HG03571 (cell line): ENCODE results near the gene ASTN2.

Source experiments
- ATAC-seq: cut with Tn5 transposase; IDR thresholded peaks from one replicate; pipeline ENCODE4 v1.9.1; 2021; ENCODE audit not compliant: unreplicated experiment

The ASTN2 gene

GRCh38 chr9:116689486-116690032, 725.3 kb downstream of the ASTN2 start:
- no peak for ATAC-seq

- ATAC-seq = no peak
Observed at GRCh38 chr9:116688806-116689485, 725.9 kb downstream of the ASTN2 start.

- no peak for ATAC-seq
Observed at GRCh38 chr9:116687754-116688135, 727.1 kb downstream of the ASTN2 start.

DNA sequence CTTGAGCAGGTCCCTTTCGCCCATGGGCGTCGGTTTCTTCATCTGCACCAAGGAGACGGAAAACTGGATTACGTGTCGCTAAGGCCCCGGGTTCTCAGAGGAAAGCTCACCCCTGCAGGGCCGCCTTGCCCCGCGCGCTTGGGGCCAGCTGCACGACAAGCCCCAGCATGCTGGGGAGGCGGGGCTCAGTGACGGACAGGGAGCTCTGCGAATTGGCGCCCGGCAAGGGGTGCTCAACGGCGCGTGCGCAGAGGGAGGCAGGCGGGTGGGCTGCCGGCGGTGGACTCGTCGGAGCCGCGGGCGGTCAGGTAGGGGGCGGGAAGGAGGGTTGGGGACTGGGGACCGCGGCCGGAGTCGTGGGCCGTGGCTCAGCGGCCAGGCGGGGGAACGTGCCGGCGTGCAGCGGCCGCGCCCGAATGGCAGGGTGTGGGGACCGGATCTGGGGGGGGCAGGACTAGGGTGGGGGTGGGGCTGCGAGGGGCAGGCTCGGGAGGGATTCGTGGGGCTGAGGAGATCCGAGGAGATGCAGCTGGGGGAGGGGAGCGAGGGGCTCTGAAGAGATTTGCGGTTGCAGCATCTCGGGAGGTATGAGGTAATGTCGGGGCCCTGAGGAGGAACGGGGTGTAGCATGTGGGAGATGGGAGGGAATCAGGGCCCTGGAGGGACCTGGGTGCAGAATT, 727.6 kb downstream of the ASTN2 start, which contains the start of gene TRIM32:
Gene TRIM32, plus strand, starts transcription at position 232 of the 680 bp plus-strand sequence. CDS start 10,438 bp downstream, outside the sequence.
- ATAC-seq = peak; percentile 99

GRCh38 chr9:116686693-116687073, 728.2 kb downstream of the ASTN2 start:
- ATAC-seq = peak; percentile 33

GRCh38 chr9:116686135-116686534, 728.7 kb downstream of the ASTN2 start:
- ATAC-seq = no peak

DNA sequence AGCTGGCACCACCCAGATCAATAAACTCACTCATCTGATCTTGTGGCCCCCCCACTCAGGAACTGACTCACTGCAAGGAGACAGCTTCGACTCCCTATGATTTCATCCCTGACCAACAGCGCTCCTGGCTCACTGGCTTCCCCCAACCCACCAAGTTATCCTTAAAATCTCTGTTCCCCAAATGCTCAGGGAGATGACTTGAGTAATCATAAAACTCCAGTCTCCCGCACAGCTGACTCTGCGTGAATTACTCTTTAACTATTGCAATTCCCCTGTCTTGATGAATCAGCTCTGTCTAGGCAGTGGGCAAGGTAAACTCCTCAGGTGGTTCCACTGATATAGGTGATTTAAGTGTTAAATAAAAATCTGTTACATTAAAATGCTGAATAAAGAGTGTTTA, 729.7 kb downstream of the ASTN2 start:
- ATAC-seq = no peak

GRCh38 chr9:116683535-116683934, 731.3 kb downstream of the ASTN2 start:
- no peak for ATAC-seq

- ATAC-seq = no peak
Observed at GRCh38 chr9:116674210-116674980, 740.5 kb downstream of the ASTN2 start.

DNA sequence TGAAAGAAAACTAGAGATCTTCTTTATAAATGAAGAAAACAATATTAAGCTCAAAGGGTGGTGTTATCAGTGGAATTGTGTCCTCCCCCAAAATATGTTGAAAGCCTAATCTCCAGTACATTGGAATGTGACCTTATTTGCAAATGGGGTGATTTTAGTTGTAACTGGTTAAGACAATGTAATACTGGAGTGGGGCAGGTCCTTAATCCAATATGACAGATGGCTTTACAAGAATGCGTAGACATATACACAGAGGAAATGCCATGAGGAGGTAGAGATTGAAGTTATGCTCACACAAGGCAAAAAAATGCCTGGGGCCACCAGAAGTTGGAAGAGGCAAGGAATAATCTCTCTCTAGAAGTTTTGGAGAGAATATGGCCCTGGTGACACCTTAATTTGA, 741.5 kb downstream of the ASTN2 start:
- no peak for ATAC-seq

DNA sequence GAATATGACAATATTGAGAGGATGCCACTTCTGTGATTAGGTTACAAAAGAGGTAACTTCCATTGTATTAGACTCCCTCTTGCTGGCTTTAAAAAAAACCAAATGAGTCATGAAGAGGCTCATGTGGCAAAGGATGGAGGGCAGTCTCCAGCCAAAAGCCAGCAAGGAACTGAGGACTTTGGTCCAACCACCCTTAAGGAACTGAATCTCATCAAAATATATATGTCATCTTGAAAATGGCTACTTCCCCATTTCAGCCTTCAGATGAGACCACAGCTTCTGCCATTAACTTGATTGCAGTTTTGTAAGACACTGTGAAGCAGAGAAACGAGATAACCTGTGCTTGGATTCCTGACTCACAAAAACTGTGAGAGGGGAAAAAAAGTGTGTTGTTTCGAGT, 743.3 kb downstream of the ASTN2 start:
- ATAC-seq = no peak

- ATAC-seq = no peak
Observed at GRCh38 chr9:116668970-116669695, 745.7 kb downstream of the ASTN2 start.

DNA sequence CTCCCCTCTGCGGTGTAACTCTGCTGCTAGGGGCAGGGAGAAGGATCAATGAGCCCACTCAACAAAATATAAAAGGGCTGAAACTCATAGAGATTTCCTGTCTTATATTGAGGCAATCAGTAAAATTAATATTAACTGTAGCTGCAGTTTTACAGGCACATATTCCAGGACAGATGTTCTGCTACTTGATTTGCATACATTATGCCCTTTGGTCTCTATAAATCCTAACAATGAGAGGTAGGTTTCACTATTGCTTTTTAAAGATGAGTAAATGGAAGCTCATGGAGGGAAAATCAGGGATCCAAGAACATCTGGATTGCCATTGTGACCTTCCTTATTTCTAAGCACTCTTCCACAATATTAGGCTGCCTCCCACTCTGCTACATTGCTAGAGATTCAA, 751.3 kb downstream of the ASTN2 start:
- ATAC-seq = no peak

GRCh38 chr9:116662646-116663310, 752.1 kb downstream of the ASTN2 start:
- no peak for ATAC-seq

- ATAC-seq = peak; percentile 84
Observed at GRCh38 chr9:116661037-116661954, 753.6 kb downstream of the ASTN2 start.

- ATAC-seq = no peak
Observed at GRCh38 chr9:116658265-116658664, 756.6 kb downstream of the ASTN2 start.

DNA sequence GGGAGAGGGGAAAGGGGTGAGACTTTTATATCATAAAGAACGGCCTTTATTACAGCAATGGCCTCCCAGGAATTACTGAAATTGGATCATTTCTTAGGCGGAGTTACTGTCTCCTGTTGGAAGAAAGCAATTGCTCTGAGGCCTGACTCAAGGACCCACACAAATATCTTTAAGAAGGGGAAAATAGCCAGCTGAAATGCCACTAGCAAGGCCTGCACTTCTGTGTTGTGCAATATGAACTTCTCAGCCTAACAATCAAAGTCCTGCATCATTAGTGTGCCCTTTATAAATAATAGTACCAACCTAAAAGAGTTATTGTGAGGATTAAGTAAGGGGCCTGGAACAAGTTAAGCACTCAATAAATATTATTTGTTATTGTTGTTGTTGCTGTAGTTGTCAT, 757.9 kb downstream of the ASTN2 start:
- no peak for ATAC-seq

- no peak for ATAC-seq
Observed at GRCh38 chr9:116656501-116656971, 758.3 kb downstream of the ASTN2 start.

- ATAC-seq = no peak
Observed at GRCh38 chr9:116654059-116654355, 760.9 kb downstream of the ASTN2 start.
